ENCODE measurements around the gene ABT1. TPM values are rescaled to one million over a fixed set of nuclear protein-coding genes. Genes with fewer than 3 reads are reported as not detected.

ABT1 gene
- total and polyA plus RNA-seq, 2 experiments from 2014 or later = 23.4 to 32.1 TPM

DNA sequence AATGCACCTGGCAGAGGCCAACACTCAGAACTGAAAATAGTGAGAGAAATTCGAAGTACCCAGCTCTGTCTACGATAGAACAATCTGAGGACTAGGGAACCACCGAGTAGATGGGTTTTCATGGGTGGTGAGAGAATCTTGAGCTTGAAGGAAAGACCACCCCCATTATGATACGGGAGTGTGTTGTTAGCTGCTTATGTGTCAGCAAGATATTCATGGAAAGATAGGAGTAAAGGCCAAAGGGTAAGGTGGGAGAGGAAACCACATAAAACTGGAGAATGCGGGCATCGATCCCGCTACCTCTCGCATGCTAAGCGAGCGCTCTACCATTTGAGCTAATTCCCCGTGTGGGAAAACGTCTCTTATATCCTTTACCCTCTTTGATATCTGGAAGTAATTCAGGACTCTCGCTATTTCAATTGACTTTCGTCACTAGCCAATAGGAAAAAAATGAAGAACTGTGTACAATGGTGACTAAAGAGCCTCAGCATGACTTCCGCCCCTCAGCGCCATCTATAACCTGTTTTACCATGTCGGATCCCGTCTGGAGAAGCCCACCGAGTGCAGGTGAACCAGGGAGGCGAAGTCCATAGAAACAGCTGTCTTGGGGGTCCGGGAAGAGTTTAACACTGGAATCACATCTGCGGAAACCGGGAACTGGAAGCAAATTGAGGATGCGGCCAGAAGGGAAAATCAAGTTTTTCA, 25.0 kb upstream of the ABT1 start:
- Histone ChIP-seq H3K4me1 (ENCODE audit: insufficient read depth) (no peaks in the 10 kb centered on the region), H3K9me3 (ENCODE audit: low read depth) (no peaks in the 10 kb centered on the region), H3K4me3 (peak overlapping the region; percentile 76), H3K9me2 (replicated peaks; ENCODE audit: insufficient read depth) (no peaks in the 10 kb centered on the region), H3K27ac (peak overlapping the region; percentile 77), H3K4me2 (peak overlapping the region; percentile 82), H4K20me1 (ENCODE audit: insufficient read depth, poor library complexity, severe bottlenecking) (no peaks in the 10 kb centered on the region), H3K79me2 (no peaks in the 10 kb centered on the region), H3K36me3 (replicated peaks; ENCODE audit: insufficient read depth, low read depth) (no peaks in the 10 kb centered on the region), H2AFZ (peak overlapping the region; percentile 88), H3K27me3 (no peaks in the 10 kb centered on the region)
- WGBS (ENCODE audit: low lambda C conversion rate, missing lambda C conversion rate) = 5% methylated on average over 24 of the region's 24 CpGs
- no peak for TF ChIP-seq EZH2phosphoT487 (IDR thresholded peaks at IDR 0.05; ENCODE audit: low read depth, severe bottlenecking, unreplicated experiment)
- no peak for TF ChIP-seq EZH2 (IDR thresholded peaks at IDR 0.05; ENCODE audit: borderline replicate concordance)
- TF ChIP-seq, protein P1, sequence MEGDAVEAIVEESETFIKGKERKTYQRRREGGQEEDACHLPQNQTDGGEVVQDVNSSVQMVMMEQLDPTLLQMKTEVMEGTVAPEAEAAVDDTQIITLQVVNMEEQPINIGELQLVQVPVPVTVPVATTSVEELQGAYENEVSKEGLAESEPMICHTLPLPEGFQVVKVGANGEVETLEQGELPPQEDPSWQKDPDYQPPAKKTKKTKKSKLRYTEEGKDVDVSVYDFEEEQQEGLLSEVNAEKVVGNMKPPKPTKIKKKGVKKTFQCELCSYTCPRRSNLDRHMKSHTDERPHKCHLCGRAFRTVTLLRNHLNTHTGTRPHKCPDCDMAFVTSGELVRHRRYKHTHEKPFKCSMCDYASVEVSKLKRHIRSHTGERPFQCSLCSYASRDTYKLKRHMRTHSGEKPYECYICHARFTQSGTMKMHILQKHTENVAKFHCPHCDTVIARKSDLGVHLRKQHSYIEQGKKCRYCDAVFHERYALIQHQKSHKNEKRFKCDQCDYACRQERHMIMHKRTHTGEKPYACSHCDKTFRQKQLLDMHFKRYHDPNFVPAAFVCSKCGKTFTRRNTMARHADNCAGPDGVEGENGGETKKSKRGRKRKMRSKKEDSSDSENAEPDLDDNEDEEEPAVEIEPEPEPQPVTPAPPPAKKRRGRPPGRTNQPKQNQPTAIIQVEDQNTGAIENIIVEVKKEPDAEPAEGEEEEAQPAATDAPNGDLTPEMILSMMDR (IDR thresholded peaks at IDR 0.05; ENCODE audit: poor library complexity) = no peak
- DNase-seq (ENCODE audit: low spot score) = peak; percentile 86

- Histone ChIP-seq H3K79me2 (no peaks in the 10 kb centered on the region), H3K27ac (no peak overlapping the region), H2AFZ (no peak overlapping the region), H3K27me3 (no peaks in the 10 kb centered on the region), H4K20me1 (ENCODE audit: insufficient read depth, poor library complexity, severe bottlenecking) (no peaks in the 10 kb centered on the region), H3K9me3 (ENCODE audit: low read depth) (no peaks in the 10 kb centered on the region), H3K36me3 (replicated peaks; ENCODE audit: insufficient read depth, low read depth) (no peaks in the 10 kb centered on the region), H3K4me1 (ENCODE audit: insufficient read depth) (no peaks in the 10 kb centered on the region), H3K4me3 (no peak overlapping the region), H3K4me2 (no peak overlapping the region), H3K9me2 (replicated peaks; ENCODE audit: insufficient read depth) (no peaks in the 10 kb centered on the region)
- no peak for DNase-seq (ENCODE audit: low spot score)
- TF ChIP-seq EZH2 (IDR thresholded peaks at IDR 0.05; ENCODE audit: borderline replicate concordance) (no peak), EZH2phosphoT487 (IDR thresholded peaks at IDR 0.05; ENCODE audit: low read depth, severe bottlenecking, unreplicated experiment) (no peak)
- TF ChIP-seq, protein P1 (IDR thresholded peaks at IDR 0.05; ENCODE audit: poor library complexity) = no peak
- 48% methylated on average over 10 of the region's 10 CpGs for WGBS (ENCODE audit: low lambda C conversion rate, missing lambda C conversion rate)
These were observed 21.2 kb upstream of the ABT1 start for GRCh38 chr6:26575494-26575939.

- no peaks in the 10 kb centered on the region for H3K4me1 ChIP-seq (ENCODE audit: insufficient read depth)
- H3K36me3 ChIP-seq (replicated peaks; ENCODE audit: insufficient read depth, low read depth) = no peaks in the 10 kb centered on the region
- H3K79me2 ChIP-seq = no peaks in the 10 kb centered on the region
- H3K9me2 ChIP-seq (replicated peaks; ENCODE audit: insufficient read depth) = no peaks in the 10 kb centered on the region
- 34% methylated on average over 7 of the region's 7 CpGs for WGBS (ENCODE audit: low lambda C conversion rate, missing lambda C conversion rate)
- H3K4me3 ChIP-seq = no peak overlapping the region
- H2AFZ ChIP-seq = no peak overlapping the region
- DNase-seq (ENCODE audit: low spot score) = no peak
- H3K27ac ChIP-seq = no peak overlapping the region
- no peaks in the 10 kb centered on the region for H3K9me3 ChIP-seq (ENCODE audit: low read depth)
- H3K27me3 ChIP-seq = no peaks in the 10 kb centered on the region
- peak overlapping the region; percentile 74 for H3K4me2 ChIP-seq
- no peak for TF ChIP-seq EZH2 (IDR thresholded peaks at IDR 0.05; ENCODE audit: borderline replicate concordance)
- no peak for TF ChIP-seq EZH2phosphoT487 (IDR thresholded peaks at IDR 0.05; ENCODE audit: low read depth, severe bottlenecking, unreplicated experiment)
- TF ChIP-seq, protein P1 (IDR thresholded peaks at IDR 0.05; ENCODE audit: poor library complexity) = no peak
- no peaks in the 10 kb centered on the region for H4K20me1 ChIP-seq (ENCODE audit: insufficient read depth, poor library complexity, severe bottlenecking)
These were observed 20.3 kb upstream of the ABT1 start for GRCh38 chr6:26576407-26576843.

Data from hepatocyte (in vitro differentiated cells).